ENCODE data around the gene SNHG17.
"Not testable (repeated sequence)": the region's sequence is repeated elsewhere in the genome, so short reads cannot be mapped to it uniquely, and the experiment has no call there.

Gene SNHG17

GRCh38 chr20:38414769-38415450 is 20.2 kb downstream of the SNHG17 start:
- no peak for ATAC-seq
- no peaks in the 10 kb centered on the region for H3K9me3 Mint-ChIP-seq
- H3K36me3 Mint-ChIP-seq: peaks cover 98% of the 10 kb centered on the region
- no peak for DNase-seq (ENCODE audit: low spot score in 2 of 2)
- no peak overlapping the region for H3K4me3 Mint-ChIP-seq
- H3K4me1 Mint-ChIP-seq: no peaks in the 10 kb centered on the region
- H3K27ac Mint-ChIP-seq: peak overlapping the region; percentile 5

GRCh38 chr20:38412877-38413577 is 22.1 kb downstream of the SNHG17 start:
- Mint-ChIP-seq H3K36me3 (peaks cover 93% of the 10 kb centered on the region), H3K4me3 (no peak overlapping the region), H3K27ac (no peak overlapping the region), H3K4me1 (no peaks in the 10 kb centered on the region), H3K9me3 (no peaks in the 10 kb centered on the region)
- DNase-seq (ENCODE audit: low spot score in 2 of 2): no peak
- ATAC-seq: no peak

GRCh38 chr20:38407822-38408221 is 27.3 kb downstream of the SNHG17 start:
- DNase-seq (ENCODE audit: low spot score in 2 of 2); H3K27ac Mint-ChIP-seq; H3K4me1 Mint-ChIP-seq; H3K9me3 Mint-ChIP-seq; H3K4me3 Mint-ChIP-seq; ATAC-seq: not testable (repeated sequence)
- peaks cover 54% of the 10 kb centered on the region for H3K36me3 Mint-ChIP-seq

- H3K27ac Mint-ChIP-seq: no peak overlapping the region
- DNase-seq (ENCODE audit: low spot score in 2 of 2) (no peak), ATAC-seq (no peak)
- no peaks in the 10 kb centered on the region for H3K9me3 Mint-ChIP-seq
- no peaks in the 10 kb centered on the region for H3K4me1 Mint-ChIP-seq
- H3K4me3 Mint-ChIP-seq: no peak overlapping the region
- H3K36me3 Mint-ChIP-seq: peaks cover 49% of the 10 kb centered on the region
Measured at GRCh38 chr20:38407321-38407720, 27.8 kb downstream of the SNHG17 start.

GRCh38 chr20:38406476-38406875 is 28.7 kb downstream of the SNHG17 start:
- Mint-ChIP-seq H3K27ac (no peak overlapping the region), H3K9me3 (no peaks in the 10 kb centered on the region), H3K4me3 (no peak overlapping the region), H3K4me1 (no peaks in the 10 kb centered on the region), H3K36me3 (peaks cover 42% of the 10 kb centered on the region)
- ATAC-seq (no peak), DNase-seq (ENCODE audit: low spot score in 2 of 2) (no peak)

GRCh38 chr20:38405132-38405531 is 30.0 kb downstream of the SNHG17 start:
- no peaks in the 10 kb centered on the region for H3K4me1 Mint-ChIP-seq
- H3K9me3 Mint-ChIP-seq: no peaks in the 10 kb centered on the region
- no peak overlapping the region for H3K4me3 Mint-ChIP-seq
- ATAC-seq (no peak), DNase-seq (ENCODE audit: low spot score in 2 of 2) (no peak)
- H3K27ac Mint-ChIP-seq: no peak overlapping the region
- peaks cover 29% of the 10 kb centered on the region for H3K36me3 Mint-ChIP-seq

- no peak for ATAC-seq
- H3K4me1 Mint-ChIP-seq: no peaks in the 10 kb centered on the region
- no peak overlapping the region for H3K4me3 Mint-ChIP-seq
- H3K27ac Mint-ChIP-seq: no peak overlapping the region
- no peak for DNase-seq (ENCODE audit: low spot score in 2 of 2)
- H3K36me3 Mint-ChIP-seq: peaks cover 19% of the 10 kb centered on the region
- H3K9me3 Mint-ChIP-seq: no peaks in the 10 kb centered on the region
Measured at GRCh38 chr20:38404016-38404415, 31.1 kb downstream of the SNHG17 start.

- Mint-ChIP-seq H3K4me1 (no peaks in the 10 kb centered on the region), H3K4me3 (no peak overlapping the region), H3K9me3 (no peaks in the 10 kb centered on the region), H3K27ac (no peak overlapping the region), H3K36me3 (peaks cover 12% of the 10 kb centered on the region)
- DNase-seq (ENCODE audit: low spot score in 2 of 2) (no peak), ATAC-seq (no peak)
Measured at GRCh38 chr20:38402816-38403215, 32.3 kb downstream of the SNHG17 start.

- DNase-seq (ENCODE audit: low spot score in 2 of 2) (no peak), ATAC-seq (no peak)
- Mint-ChIP-seq H3K36me3 (peaks cover 12% of the 10 kb centered on the region), H3K27ac (no peak overlapping the region), H3K4me3 (no peak overlapping the region), H3K9me3 (no peaks in the 10 kb centered on the region), H3K4me1 (no peaks in the 10 kb centered on the region)
Measured at GRCh38 chr20:38402089-38402488, 33.0 kb downstream of the SNHG17 start.

GRCh38 chr20:38395751-38396395 is 39.3 kb downstream of the SNHG17 start:
- not testable (repeated sequence) for H3K4me1 Mint-ChIP-seq; H3K36me3 Mint-ChIP-seq; H3K27ac Mint-ChIP-seq; H3K4me3 Mint-ChIP-seq; DNase-seq (ENCODE audit: low spot score in 2 of 2); ATAC-seq; H3K9me3 Mint-ChIP-seq

GRCh38 chr20:38395165-38395564 is 40.0 kb downstream of the SNHG17 start:
- H3K36me3 Mint-ChIP-seq: no peaks in the 10 kb centered on the region
- DNase-seq (ENCODE audit: low spot score in 2 of 2) (no peak), ATAC-seq (no peak)
- no peaks in the 10 kb centered on the region for H3K4me1 Mint-ChIP-seq
- H3K9me3 Mint-ChIP-seq: no peaks in the 10 kb centered on the region
- no peak overlapping the region for H3K4me3 Mint-ChIP-seq
- H3K27ac Mint-ChIP-seq: no peak overlapping the region

GRCh38 chr20:38393259-38393658 is 41.9 kb downstream of the SNHG17 start:
- Mint-ChIP-seq H3K27ac (no peak overlapping the region), H3K4me1 (no peaks in the 10 kb centered on the region), H3K9me3 (no peaks in the 10 kb centered on the region), H3K4me3 (no peak overlapping the region), H3K36me3 (no peaks in the 10 kb centered on the region)
- ATAC-seq (no peak), DNase-seq (ENCODE audit: low spot score in 2 of 2) (no peak)

GRCh38 chr20:38392356-38392755 is 42.8 kb downstream of the SNHG17 start:
- Mint-ChIP-seq H3K36me3 (no peaks in the 10 kb centered on the region), H3K4me1 (no peaks in the 10 kb centered on the region), H3K9me3 (no peaks in the 10 kb centered on the region), H3K27ac (no peak overlapping the region), H3K4me3 (no peak overlapping the region)
- no peak for DNase-seq (ENCODE audit: low spot score in 2 of 2)
- ATAC-seq: no peak

GRCh38 chr20:38387953-38388352 is 47.2 kb downstream of the SNHG17 start:
- Mint-ChIP-seq H3K4me3 (no peak overlapping the region), H3K4me1 (no peaks in the 10 kb centered on the region), H3K27ac (no peak overlapping the region), H3K9me3 (no peaks in the 10 kb centered on the region), H3K36me3 (no peaks in the 10 kb centered on the region)
- DNase-seq (ENCODE audit: low spot score in 2 of 2): no peak
- ATAC-seq: no peak

- DNase-seq (ENCODE audit: low spot score in 2 of 2): no peak
- ATAC-seq: no peak
- no peak overlapping the region for H3K27ac Mint-ChIP-seq
- no peaks in the 10 kb centered on the region for H3K4me1 Mint-ChIP-seq
- no peaks in the 10 kb centered on the region for H3K36me3 Mint-ChIP-seq
- H3K9me3 Mint-ChIP-seq: no peaks in the 10 kb centered on the region
- H3K4me3 Mint-ChIP-seq: no peak overlapping the region
Measured at GRCh38 chr20:38386851-38387250, 48.3 kb downstream of the SNHG17 start.

GRCh38 chr20:38386004-38386403 is 49.1 kb downstream of the SNHG17 start:
- no peaks in the 10 kb centered on the region for H3K4me1 Mint-ChIP-seq
- no peaks in the 10 kb centered on the region for H3K36me3 Mint-ChIP-seq
- no peak for ATAC-seq
- no peak overlapping the region for H3K4me3 Mint-ChIP-seq
- no peaks in the 10 kb centered on the region for H3K9me3 Mint-ChIP-seq
- H3K27ac Mint-ChIP-seq: no peak overlapping the region
- no peak for DNase-seq (ENCODE audit: low spot score in 2 of 2)

Measured in stimulated activated effector memory CD8-positive, alpha-beta T cell treated with anti-CD3 and anti-CD28 coated beads, Interleukin-12 subunit alpha, Interleukin-12 subunit beta, amount 100 ng/mL, for 72 hours (primary cell).